Activated CD8-positive, alpha-beta memory T cell treated with anti-CD3 and anti-CD28 coated beads, Interleukin-2, amount 50 U/mL, for 4 hours (primary cell): ENCODE measurements around the gene PRPSAP1.
"Not testable (repeated sequence)": the region's sequence is repeated elsewhere in the genome, so short reads cannot be mapped to it uniquely, and the experiment has no call there.

Experiments
- DNase-seq: peaks from one replicate; pipeline ENCODE4 v3.0.0-alpha.2; 2020

The PRPSAP1 gene

DNA sequence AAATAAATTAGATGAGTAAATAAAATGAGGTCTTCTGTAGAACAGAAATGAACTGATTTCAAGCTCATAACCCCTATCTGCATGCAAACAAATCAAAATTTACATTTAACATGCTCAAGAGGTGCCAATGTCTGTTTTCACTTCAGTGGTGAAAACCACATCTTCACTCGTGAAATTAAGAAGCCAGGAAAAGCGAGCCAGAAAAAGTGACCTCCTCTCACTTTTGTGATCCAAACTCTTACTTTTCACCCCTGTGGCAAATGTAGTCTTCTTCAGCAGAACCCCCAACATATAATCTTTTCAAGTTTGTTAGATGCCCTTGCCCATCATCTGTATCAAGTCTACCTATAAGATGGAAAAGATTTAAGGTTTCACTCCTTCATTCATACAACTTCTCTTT is 36.2 kb downstream of the PRPSAP1 start:
- DNase-seq, result no peak

DNA sequence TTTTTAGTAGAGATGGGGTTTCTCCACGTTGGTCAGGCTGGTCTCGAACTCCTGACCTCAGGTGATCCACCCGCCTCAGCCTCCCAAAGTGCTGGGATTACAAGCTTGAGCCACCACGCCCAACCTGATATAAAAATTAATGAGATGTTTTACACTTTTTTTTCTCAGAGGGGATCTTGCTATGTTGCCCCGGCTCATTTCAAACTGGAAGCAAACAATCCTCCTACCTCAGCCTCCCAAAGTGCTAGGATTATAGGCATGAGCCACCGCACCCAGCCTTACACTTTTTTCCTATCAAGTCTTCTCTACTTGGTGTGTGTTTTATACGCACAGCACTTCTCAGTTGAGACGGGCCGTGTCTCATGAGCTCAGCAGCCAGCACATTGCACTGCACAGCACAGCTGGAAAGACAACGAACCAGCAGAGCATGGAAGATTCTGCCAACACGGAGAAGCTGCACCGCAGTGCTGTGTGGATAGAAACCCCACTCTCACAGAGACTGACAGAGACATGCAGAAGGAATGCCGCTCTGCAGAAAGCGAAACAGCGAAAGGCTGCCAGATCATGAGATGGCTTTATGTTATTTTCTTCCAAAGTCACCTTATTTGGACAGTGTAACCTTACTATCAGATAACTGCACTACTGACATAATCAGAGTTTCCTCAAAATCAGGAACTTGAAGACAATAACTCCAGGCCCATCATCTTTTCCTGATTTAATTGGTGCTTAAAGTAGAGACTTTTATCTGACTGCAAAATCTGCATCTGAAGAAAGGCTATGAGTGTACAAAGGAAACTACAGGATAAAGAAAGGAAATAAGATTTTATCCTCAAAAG is 39.1 kb downstream of the PRPSAP1 start:
- no peak for DNase-seq

DNA sequence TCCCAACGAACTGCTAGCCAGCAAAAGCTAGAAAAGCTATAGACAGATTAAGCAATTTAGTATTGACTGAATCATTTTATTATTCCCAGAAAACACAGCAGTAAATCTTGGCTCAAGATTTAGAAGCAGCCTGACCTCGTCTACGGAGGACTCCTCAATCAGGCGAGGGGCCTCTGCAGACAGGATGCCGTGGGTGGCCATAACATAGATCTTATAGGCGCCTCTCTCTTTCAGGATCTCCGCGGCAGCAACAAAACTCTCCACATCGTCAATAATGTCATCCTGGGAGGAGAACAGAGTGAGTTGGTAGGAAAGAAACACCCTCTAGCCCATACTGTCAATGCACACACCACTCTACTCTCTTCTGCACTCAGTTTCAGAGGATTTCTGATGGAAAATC is 41.0 kb downstream of the PRPSAP1 start:
- no peak for DNase-seq

DNA sequence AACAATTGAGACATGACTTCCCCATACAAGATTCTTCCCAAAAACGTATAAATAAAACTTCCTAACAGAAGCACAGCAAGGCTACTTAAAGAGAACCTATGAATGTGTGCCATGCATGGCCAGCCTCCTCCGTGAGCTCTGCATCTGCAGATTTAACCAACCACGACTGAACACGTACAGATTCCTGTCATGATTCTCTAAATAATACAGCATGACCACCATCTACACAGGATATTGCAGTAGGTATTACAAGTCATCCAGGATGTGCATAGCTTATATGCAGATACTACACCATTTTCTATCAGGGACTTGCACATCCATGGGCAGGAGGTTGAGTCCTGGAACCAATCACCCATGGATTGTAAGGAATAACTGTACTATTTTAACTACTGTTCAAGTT is 44.3 kb downstream of the PRPSAP1 start:
- DNase-seq, result no peak

DNA sequence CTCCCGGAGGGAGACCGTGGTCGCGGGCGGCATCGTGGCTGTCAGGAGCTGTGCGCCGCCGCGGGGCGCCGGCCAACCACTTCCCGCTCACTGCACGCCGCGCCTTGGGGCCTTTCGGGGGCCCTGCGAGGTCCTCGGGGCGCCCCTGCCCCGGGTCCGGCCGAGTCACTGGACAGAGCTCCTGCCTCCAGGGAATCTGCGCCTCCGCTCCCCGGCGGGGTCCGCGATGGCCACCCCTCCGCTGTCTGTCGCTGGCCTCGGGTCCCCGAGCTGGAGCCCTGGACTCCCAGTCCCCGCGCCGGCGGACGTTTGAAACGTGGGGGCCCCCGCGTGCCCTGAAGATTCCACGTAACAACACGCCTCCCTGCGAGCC is 45.8 kb downstream of the PRPSAP1 start, which contains the start of gene QRICH2:
TSS of gene QRICH2 (minus strand) at position 311 of the 373 bp plus-strand sequence. CDS start at position 33, 278 bp downstream.
- DNase-seq, result no peak

DNA sequence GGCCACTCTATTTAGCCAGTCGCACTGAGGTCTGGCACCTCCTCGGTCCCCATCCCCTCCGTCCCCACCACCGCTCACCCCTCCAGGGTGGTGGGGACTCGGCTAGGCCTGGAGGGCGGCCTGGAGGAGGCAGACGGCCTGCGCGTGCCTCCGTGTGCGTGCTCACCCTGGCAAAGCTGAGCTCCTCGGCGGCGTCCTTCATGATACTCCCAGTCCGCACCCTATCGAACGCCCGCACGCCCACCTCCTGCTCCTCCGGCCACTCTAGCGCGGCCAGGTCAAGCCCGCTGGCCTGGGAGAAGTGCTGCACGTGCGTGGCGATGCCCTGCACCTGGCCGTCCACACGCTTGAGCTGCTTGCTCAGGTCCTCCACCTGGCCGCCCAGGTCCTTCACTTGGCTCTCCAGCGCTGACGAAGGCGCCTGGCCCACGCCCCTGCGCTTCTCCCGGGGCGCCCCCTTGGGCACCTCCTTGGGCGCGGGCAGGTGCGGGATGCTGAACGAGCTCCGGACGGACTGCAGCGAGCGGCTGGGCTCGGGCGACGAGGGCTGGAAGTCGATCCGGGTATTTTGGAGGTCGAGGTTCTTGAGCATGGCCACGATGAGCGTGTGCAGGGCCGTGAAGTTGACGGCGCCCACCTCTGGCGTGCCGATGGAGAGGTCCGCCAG is 46.3 kb downstream of the PRPSAP1 start:
- DNase-seq, result no peak

DNA sequence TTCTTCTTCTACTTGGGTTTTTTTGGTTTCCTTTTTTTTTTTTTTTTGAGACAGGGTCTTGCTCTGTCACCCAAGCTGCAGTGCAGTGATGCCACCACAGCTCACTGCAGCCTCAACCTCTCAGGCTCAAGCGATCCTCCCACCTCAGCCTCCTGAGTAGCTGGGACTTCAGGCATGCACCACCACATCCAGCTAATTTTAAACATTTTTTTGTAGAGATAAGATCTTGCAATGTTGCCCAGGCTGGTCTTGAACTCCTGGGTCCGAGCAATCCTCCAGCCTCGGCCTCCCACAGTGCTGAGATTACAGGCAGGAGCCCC is 48.6 kb downstream of the PRPSAP1 start:
- not testable (repeated sequence) for DNase-seq

DNA sequence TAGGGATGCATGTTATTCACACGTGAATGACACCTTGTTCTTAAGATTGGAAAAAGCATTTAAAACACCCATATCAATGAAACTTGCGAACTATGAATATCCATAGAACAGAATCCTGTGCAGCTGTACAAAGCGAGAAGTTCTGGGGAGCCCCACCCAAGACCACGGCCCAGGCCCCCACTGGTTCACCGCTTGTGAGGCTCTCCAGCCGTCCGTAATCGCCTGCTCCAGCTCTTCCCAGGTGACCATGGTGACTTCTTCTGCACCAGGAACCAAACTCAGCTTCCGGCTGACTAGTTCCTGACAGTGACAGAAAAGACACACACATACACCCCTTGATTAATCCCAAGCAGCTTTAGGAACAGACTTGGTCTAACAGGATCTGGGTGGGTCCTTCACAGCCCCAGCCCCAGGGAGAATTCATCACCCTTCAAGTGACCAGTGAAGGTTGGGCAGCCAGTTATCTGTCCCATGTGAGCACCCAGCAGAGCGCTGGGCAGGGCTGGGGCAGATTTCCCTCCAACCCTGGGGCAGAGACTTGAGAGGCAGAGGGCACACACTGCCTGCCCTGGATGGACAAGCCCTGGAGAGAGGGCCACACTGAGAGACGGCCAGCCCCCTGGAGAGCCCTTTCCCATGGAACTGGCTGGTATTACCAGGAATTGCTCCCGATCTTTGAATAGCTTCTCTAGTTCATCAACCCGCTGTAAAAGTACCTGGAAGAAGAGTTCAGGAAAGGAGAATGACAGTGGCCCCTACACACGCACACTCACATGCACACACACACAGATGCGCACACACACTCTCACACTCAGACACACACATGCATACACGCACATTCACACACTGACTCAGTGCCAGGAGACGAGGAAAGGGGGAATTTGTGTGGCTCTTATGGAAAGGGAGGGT is 49.2 kb downstream of the PRPSAP1 start:
- DNase-seq, result no peak

DNA sequence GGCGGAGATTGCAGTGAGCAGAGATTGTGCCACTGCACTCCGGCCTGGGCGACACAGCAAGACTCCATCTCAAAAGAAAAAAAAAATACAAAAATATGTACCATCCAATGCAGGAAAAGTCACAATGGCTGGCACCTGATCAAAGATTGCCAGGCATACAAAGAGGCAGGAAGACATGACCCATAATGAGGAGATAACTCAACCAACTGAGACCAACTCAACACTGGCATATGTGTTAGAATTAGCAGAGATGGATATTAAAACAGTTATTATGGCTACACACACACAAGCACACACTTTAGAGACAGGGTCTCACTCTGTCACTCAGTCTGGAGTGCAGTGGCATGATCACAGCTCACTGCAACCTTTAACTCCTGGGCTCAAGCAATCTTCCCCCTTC is 56.3 kb downstream of the PRPSAP1 start:
- no peak for DNase-seq

DNA sequence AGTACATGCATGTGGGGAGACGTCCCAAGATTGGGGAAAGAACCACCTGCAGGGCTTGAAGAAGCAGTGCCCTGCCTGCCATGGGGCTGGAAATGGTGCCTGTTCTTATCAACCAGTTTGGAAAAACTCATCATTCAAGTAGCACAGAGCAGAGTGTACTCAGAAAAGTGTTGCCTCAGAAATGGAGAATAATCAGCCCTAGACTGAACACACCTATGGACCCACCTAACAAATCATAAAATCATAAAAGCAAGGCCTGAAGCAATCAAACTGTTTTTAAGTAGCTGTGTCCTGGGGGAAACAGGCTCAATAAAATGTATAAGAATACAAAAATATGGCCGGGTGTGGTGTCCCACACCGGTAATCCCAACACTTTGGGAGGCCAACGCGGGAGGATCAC is 56.8 kb downstream of the PRPSAP1 start:
- no peak for DNase-seq

DNA sequence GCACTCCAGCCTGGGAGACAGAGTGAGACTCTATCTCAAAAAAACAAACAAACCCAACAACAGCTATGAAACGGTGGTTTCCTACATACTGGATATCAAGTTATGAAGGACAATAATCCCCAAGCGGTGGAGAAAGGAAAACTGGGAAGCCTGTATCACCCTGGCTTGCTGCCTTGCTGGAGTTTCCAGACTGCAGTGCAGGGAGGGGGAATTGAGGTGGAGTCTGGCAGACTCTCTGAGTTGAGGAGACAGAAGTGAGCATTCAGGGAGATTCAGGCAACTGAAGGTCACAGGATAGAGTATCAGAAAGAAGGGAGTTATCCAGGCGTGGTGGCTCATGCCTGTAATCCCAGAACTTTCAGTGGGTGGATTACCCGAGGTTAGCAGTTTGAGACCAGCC is 57.5 kb downstream of the PRPSAP1 start:
- DNase-seq, result no peak

DNA sequence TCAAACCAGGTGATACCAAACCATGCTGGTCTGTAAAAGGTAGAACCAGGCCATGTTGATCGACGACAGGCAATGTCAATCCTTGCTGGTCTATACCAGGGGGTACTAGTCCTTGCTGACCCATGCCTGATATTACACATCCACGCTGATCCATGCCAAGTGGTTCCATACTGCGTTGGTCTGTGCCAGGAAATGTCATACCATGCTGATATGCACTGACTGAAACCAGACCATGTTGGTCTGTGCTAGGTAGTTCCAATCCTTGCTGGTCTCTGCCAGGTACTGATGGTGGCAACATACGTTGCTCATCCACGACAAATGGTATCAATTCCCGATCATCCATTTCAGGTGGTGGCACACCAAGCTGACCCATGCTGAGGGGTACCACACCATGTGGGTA is 60.6 kb downstream of the PRPSAP1 start:
- DNase-seq, result no peak

DNA sequence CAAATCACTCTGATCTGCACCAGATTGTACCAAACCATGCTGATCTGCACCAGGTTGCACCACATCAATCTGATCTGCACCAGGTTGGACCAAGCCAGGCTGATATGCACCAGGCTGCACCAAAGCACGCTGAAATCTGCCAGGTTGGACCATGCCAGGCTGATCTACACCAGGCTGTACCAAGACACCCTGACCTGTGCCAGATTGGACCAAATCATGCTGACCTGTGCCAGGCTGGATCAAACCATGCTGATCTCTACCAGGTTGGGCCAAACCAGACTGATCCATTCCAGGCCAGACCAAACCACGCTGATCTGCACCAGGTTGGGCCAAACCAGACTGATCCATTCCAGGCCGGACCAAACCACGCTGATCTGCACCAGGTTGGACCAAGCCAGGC is 61.1 kb downstream of the PRPSAP1 start:
- DNase-seq, result no peak

DNA sequence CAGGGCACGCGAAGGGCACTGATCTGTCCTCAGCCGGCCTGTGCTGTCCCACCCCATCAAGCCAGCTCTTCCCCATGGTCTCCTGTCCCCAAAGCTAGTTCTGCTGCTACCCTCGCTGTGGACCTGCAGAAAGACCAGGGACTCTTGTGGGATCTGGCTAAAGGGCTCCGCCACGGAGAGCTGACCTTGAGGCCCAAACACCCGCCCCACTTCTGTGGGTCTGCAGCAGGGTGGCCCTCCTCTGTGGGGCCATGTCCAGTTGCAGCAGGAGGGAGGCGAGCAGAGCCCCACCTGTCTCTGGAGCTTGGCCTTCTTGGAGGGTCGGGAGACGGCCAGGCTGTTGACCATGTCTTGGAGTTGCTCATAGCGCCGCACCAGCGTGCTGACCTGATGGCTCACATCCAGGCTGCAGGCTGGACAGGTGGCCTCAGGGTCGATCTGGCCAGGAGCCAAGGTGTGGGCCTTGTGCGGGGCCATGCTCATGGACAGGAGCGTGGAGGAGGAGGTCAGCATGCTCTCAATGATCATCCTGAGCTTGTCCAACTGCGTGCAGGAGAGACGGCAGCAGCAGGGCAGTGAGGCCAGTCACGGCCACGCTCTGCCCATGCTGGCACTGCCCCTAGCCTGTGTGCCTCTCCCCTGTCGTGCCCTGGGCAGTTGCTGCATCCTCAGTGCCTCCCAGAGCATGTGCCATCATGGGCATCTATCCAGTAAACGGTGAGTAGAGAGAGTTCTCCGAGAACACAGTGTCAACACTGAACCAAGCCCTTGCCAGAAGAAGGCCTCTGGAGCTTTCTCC is 71.9 kb downstream of the PRPSAP1 start:
- DNase-seq, result no peak

DNA sequence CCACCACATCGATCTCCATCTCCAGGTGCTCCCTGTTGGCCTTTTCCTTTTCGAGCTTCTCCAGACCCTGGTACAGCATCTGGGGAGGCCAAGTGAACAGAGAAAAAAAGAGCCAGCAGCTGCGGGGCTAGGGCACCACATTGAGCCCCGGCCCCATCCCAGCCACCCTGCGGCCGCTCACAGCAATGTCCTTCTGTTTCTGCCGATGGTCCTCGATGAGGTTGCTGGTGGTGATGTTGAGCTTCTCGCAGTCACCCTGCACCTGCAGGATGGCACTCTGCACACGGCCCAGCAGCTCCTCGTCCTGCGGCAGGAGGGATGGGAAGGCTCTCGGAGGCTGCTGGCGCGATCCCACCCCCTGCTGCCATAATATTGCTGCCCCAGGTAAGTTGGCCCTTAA is 73.1 kb downstream of the PRPSAP1 start:
- DNase-seq, result no peak

DNA sequence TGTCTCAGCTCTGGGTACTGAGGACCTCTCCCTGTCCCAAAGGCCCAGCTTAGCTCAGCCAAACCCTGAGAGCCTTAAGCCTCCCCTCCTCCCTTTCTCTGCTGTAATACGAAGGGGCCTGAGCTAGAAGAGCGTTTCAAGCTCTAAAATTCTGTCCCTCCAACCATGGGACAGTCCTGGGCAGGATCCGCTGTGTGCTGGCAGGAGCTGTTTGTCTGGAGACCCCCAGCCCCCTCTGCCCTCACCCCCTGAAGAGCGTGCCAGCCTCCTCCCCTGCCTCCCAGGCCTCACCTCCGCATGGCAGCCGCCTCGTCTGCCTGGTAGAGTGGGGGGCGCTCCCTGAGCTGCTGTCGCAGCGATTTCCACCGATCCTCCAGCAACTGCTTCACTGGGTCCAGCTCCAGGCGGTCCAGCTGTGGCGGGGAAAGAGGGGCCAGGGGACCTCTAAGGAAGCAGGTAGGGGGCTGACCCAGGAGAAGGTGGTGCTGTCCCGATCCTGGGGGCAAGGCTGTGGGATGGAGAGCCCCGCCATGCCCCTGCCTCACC is 73.9 kb downstream of the PRPSAP1 start:
- no peak for DNase-seq

DNA sequence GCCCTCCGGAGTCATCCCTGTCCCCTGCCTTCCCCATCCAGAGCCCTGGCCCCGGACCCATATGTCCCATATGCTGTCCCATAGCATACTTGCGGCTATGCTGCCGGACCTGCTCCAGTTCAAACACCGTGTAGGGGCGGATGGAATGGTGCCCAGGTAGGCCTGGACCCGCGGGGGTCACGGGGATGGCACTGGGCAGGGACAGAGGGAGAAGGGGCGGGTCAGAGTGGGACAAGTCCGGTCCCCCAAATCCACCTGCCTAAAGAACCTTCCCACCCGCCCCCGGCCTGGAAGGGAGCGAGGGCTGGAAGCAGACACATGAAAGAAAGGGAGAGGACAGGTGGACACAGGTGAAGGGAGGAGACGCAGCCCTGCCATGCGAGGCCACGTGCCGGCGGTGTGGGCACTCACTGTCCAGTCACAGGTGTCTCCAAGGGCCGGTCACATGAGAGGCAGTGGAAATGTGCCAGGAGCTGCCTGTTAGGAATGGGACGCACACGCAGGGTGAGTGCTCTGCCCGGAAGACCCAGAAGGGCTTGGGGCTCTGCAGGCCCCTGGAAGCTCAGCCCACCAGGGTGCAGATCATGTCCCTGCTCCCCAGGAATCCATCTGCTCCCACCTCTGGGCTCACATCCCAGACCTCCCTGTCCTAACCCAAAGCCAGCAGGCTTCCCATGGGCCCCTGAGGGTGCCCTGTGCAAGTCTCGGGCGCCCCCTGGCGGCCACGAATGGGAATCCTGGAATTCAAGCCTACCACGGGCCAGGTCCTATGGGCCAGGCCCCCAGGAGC is 74.6 kb downstream of the PRPSAP1 start:
- peak; percentile 87 for DNase-seq

DNA sequence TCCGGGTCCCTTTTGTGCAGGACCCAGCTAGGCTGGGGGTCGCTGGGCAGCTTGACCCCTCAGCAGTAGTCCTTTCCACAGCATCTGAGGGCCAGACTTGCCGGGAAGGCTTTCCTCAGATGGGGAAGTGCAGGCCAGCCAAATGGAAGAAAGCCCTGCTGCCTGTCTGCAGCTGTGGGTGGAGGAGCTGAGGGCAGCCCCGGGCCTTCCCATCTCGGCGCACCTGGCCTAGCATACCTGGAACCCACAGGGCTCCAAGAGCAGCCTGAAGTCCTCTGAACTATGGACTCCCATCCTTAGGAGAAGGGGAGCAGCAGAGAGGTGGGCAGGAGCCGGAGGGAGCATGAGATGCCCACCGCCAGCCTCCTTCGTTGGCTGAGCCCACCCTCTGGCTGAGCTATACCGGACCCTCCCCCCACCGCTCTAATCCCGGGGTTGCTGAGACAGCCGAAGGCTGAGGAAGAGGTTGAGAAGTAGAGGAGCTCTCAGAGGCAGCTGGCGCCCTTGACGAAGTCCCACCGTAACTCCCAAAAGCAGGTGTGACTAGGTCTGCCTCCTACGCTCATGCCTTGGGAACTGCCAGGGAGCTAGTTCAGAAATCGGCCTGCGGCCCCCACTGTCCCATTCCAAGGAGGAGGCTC is 75.3 kb downstream of the PRPSAP1 start:
- DNase-seq, result no peak

DNA sequence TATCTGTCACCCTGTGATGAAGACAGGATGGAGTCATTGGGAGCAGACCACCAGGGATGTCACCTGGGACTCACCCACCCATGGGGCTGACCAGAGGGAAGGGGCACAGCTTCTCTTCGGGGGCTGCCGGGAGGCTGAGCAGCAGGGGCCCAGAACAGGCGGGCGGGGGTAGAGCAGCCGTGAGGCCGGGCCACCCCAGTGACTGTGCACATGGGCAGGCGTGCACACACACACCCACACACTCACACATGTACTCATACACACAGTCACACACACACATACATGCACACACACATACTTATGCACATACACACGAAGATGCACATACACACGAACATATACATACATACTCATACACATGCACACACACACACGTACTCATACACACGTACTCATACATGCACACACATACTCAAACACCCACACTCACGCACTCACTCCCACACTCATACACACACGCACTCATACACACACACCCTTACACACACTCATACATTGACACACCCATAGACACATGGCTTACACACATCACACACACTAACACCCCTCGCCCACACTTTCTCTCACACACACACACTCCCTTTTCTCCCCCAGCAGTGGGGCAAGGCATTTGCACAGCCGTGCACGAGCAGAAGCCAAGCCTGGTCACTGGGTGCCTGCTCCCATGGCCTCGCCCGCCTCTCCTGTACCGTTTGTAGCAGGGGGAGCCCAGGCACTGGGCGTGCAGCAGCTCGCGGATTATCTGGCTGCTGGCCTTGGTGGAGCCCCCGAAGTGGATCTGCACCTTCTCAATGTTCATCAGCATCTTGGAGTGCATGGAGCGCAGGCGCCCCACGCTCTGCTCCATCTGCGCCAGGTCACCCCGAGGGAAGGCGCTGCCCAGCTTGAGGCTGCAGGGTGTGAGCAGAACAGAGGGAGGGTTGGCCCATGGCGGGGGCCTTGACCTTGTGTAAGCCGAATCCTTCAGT is 76.1 kb downstream of the PRPSAP1 start:
- DNase-seq, result no peak
